ENCODE measurements around the gene ADAMTSL1. TPM values are rescaled to one million over a fixed set of nuclear protein-coding genes. Genes with fewer than 3 reads are reported as not detected.

Gene ADAMTSL1
- total RNA-seq, 3 donors from 2014 or later = 3.6 to 7.5 (median 4.2) TPM

DNA sequence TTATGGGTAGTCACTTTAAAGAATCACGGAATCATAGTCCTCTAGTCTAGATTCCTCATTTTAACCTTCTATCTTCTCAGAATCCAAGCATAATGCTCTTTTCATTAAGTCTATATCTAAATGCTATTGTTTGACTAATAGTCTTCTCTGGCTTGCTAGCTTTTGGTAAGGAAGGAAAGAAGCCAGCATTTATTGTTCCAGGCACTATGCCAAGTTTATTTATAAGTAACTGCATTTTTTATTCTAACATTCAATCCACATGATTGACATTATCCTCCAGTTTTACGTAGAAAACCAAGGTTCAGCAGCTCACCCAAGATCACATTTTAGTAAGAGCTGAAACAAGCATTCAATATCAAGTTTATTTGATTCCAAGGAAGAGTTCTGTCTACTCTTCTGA is 304.9 kb downstream of the ADAMTSL1 start:
- intact Hi-C loops (cut with DNase I; ENCODE audit: low total_unique reads) = no loop called here
- Histone ChIP-seq H3K27me3 (no peaks in the 10 kb centered on the region), H3K4me3 (no peak overlapping the region), H3K36me3 (no peaks in the 10 kb centered on the region), H3K9me3 (no peaks in the 10 kb centered on the region), H3K27ac (no peak overlapping the region), H3K4me1 (no peaks in the 10 kb centered on the region)
- DNase-seq (ENCODE audit: low spot score in 2 of 2) = no peak
- TF ChIP-seq, protein P1, sequence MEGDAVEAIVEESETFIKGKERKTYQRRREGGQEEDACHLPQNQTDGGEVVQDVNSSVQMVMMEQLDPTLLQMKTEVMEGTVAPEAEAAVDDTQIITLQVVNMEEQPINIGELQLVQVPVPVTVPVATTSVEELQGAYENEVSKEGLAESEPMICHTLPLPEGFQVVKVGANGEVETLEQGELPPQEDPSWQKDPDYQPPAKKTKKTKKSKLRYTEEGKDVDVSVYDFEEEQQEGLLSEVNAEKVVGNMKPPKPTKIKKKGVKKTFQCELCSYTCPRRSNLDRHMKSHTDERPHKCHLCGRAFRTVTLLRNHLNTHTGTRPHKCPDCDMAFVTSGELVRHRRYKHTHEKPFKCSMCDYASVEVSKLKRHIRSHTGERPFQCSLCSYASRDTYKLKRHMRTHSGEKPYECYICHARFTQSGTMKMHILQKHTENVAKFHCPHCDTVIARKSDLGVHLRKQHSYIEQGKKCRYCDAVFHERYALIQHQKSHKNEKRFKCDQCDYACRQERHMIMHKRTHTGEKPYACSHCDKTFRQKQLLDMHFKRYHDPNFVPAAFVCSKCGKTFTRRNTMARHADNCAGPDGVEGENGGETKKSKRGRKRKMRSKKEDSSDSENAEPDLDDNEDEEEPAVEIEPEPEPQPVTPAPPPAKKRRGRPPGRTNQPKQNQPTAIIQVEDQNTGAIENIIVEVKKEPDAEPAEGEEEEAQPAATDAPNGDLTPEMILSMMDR (IDR thresholded peaks at IDR 0.05) = no peak
- TF ChIP-seq POLR2A (IDR thresholded peaks at IDR 0.05) = no peak
- TF ChIP-seq POLR2AphosphoS5 (IDR thresholded peaks at IDR 0.05) = no peak

DNA sequence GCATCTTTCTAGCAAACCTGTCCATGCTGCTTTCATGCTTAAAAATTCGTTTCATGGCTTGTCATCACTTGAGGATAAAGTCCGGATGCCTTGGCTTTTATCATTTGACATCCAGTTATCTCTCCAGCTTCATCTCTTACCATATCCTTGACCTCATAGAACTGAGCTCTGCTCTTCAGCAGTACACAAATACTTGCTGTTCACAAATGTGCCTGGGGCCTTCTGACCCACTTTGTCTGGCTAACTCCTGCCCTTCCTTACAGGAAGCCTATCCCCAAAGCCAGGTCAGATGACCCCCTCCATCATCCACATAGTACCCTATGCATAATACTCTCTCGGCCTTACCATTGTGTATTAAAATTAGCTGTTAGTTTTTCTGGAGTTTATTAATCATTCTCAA is 310.0 kb downstream of the ADAMTSL1 start:
- DNase-seq (ENCODE audit: low spot score in 2 of 2) = no peak
- Histone ChIP-seq H3K27ac (no peak overlapping the region), H3K4me1 (peaks cover 0 to 7% of the 10 kb centered on the region in 2 donors), H3K36me3 (no peaks in the 10 kb centered on the region), H3K27me3 (no peaks in the 10 kb centered on the region), H3K9me3 (no peaks in the 10 kb centered on the region), H3K4me3 (no peak overlapping the region)
- intact Hi-C loops (cut with DNase I; ENCODE audit: low total_unique reads) = no loop called here
- TF ChIP-seq, protein P1 (IDR thresholded peaks at IDR 0.05) = no peak
- TF ChIP-seq POLR2AphosphoS5 (IDR thresholded peaks at IDR 0.05) (no peak), POLR2A (IDR thresholded peaks at IDR 0.05) (no peak)

DNA sequence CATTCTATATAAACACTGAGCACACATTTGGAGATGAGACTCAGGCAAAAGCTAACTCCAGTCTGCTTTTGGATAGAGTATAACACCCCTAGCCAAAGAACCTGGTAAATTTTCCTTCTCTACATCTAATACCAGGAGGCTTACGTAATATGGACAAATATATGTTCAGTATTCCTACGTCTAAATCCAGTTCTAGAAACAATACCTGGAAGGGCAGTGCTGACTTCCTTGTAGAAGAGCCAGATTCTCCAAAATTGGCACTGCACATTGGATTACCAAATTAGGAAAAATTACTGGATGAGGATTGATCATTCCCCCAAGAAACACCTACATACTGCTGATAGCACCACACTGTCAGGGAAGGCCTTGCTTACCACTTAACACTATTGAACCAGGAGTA is 311.7 kb downstream of the ADAMTSL1 start:
- no peaks in the 10 kb centered on the region for H3K9me3 ChIP-seq
- no peak for TF ChIP-seq POLR2AphosphoS5 (IDR thresholded peaks at IDR 0.05)
- TF ChIP-seq POLR2A (IDR thresholded peaks at IDR 0.05) = no peak
- TF ChIP-seq, protein P1 (IDR thresholded peaks at IDR 0.05) = no peak
- no peak for DNase-seq (ENCODE audit: low spot score in 2 of 2)
- H3K27me3 ChIP-seq = no peaks in the 10 kb centered on the region
- peak overlapping the region; percentile 71 to 74 for H3K27ac ChIP-seq
- peaks cover 0 to 7% of the 10 kb centered on the region in 2 donors for H3K4me1 ChIP-seq
- H3K36me3 ChIP-seq = no peaks in the 10 kb centered on the region
- intact Hi-C loops (cut with DNase I; ENCODE audit: low total_unique reads) = no loop called here
- H3K4me3 ChIP-seq = no peak overlapping the region

DNA sequence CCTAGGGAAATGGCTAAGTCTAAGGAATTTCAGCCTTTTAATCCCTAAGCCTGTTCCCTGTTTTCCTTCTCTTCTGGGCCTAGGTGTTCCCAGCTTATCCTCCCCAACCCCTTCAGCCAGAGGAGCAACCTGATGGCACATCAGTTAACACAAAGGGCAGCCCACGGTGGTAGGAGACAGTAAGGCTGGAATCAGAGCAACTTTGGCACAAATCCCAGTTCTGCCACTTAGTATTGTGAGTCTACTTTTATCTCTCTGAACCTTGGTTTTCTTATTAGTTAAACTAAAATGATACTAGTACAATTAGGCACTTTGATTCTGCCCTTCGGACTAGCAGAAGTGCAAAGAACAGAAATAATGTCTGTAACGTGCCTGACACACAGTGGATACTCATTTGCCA is 312.2 kb downstream of the ADAMTSL1 start:
- TF ChIP-seq, protein P1 (IDR thresholded peaks at IDR 0.05) = no peak
- TF ChIP-seq POLR2AphosphoS5 (IDR thresholded peaks at IDR 0.05) (no peak), POLR2A (IDR thresholded peaks at IDR 0.05) (no peak)
- H3K36me3 ChIP-seq = no peaks in the 10 kb centered on the region
- H3K4me1 ChIP-seq = peaks cover 0 to 7% of the 10 kb centered on the region in 2 donors
- intact Hi-C loops (cut with DNase I; ENCODE audit: low total_unique reads) = no loop called here
- H3K9me3 ChIP-seq = no peaks in the 10 kb centered on the region
- H3K4me3 ChIP-seq = no peak overlapping the region
- DNase-seq (ENCODE audit: low spot score in 2 of 2) = no peak
- H3K27me3 ChIP-seq = no peaks in the 10 kb centered on the region
- peak overlapping the region; percentile 71 to 74 for H3K27ac ChIP-seq

DNA sequence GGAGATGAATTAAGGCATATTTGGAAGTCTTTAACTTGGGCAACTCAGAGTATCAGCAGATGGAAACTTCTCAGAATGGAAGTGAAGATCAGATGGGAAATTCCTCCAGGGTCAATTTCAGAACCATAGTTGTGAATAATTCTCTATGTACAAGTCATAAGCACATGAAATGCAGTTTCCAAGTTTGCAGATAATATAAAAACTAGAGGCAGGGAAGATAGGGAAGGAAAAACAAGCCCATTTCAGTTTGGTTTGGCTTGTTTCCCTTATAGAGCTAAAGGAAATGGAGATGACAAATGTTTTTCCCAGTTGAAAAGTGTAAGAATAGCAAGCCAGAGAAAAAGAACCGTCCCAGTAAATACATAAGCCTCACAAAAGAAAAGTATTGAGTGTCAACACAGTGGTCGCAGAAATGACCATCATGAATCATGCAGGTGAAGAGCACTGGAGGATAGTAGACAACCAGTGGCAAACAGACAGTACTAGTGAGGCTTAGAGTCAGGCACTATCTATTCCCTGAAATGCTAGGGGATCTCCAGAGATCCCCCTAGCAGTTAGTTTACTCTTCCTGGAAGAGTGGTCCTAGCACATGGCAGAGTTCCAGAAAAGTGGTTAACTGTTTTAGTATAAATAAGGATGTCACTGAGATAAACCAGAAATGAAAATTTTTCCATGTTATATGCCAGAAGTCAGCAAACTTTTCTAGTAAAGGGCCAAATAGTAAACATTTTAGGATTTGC is 313.1 kb downstream of the ADAMTSL1 start:
- Histone ChIP-seq H3K4me1 (peaks cover 0 to 7% of the 10 kb centered on the region in 2 donors), H3K4me3 (no peak overlapping the region)

More for the DNA sequence above, 313.1 kb downstream of the ADAMTSL1 start:
- TF ChIP-seq POLR2A (IDR thresholded peaks at IDR 0.05) (no peak), POLR2AphosphoS5 (IDR thresholded peaks at IDR 0.05) (no peak)
- TF ChIP-seq, protein P1 (IDR thresholded peaks at IDR 0.05) = no peak
- Histone ChIP-seq H3K36me3 (no peaks in the 10 kb centered on the region), H3K27ac (peak overlapping the region; percentile 71 to 74), H3K27me3 (no peaks in the 10 kb centered on the region), H3K9me3 (no peaks in the 10 kb centered on the region)
- DNase-seq (ENCODE audit: low spot score in 2 of 2) = no peak
- intact Hi-C loops (cut with DNase I; ENCODE audit: low total_unique reads) = no loop called here
